Embryonic facial prominence (tissue), 1 donor: ENCODE data around the gene SMTNL2.

Experiments
- DNase-seq: peaks from one replicate; pipeline ENCODE4 v3.0.0-alpha.2; 2016; ENCODE audit errors: extremely low spot score

SMTNL2 gene

GRCh38 chr17:4584101-4584916, at the start of gene SMTNL2:
TSS of gene SMTNL2 (plus strand) at chr17:4584529. CDS start at chr17:4584606, 77 bp downstream.
- DNase-seq, result no peak

GRCh38 chr17:4534928-4535666, 49.2 kb upstream of the SMTNL2 start:
- no peak for DNase-seq

GRCh38 chr17:4535667-4536258, 48.6 kb upstream of the SMTNL2 start:
- DNase-seq, result no peak

- no peak for DNase-seq
Measured at GRCh38 chr17:4536259-4536741, 48.0 kb upstream of the SMTNL2 start.

GRCh38 chr17:4536742-4537411, 47.5 kb upstream of the SMTNL2 start:
- DNase-seq, result no peak

GRCh38 chr17:4537451-4538235, 46.7 kb upstream of the SMTNL2 start:
- no peak for DNase-seq

GRCh38 chr17:4538236-4539002, 45.9 kb upstream of the SMTNL2 start:
- DNase-seq, result no peak

GRCh38 chr17:4539025-4539424, 45.3 kb upstream of the SMTNL2 start:
- DNase-seq, result no peak

- no peak for DNase-seq
Measured at GRCh38 chr17:4539576-4540223, 44.6 kb upstream of the SMTNL2 start.

- no peak for DNase-seq
Measured at GRCh38 chr17:4540224-4540651, 44.1 kb upstream of the SMTNL2 start.

- DNase-seq, result no peak
Measured at GRCh38 chr17:4540687-4541327, 43.5 kb upstream of the SMTNL2 start.

GRCh38 chr17:4541328-4542002, 42.9 kb upstream of the SMTNL2 start:
- DNase-seq, result no peak

- no peak for DNase-seq
Measured at GRCh38 chr17:4542003-4542725, 42.2 kb upstream of the SMTNL2 start.

- DNase-seq, result no peak
Measured at GRCh38 chr17:4542726-4543191, 41.6 kb upstream of the SMTNL2 start.

GRCh38 chr17:4543557-4544026, 40.7 kb upstream of the SMTNL2 start:
- DNase-seq, result no peak

- DNase-seq, result no peak
Measured at GRCh38 chr17:4544135-4544950, 40.0 kb upstream of the SMTNL2 start.

GRCh38 chr17:4544951-4545216, 39.4 kb upstream of the SMTNL2 start:
- no peak for DNase-seq
